Measurements from ENCODE around the gene SLC16A5. TPM values are rescaled to one million over a fixed set of nuclear protein-coding genes. Genes with fewer than 3 reads are reported as not detected.
"Not testable (repeated sequence)": the region's sequence is repeated elsewhere in the genome, so short reads cannot be mapped to it uniquely, and the experiment has no call there.

SLC16A5 gene
- total RNA-seq, 1 donor from 2014 or later, result 5.5 TPM

- Mint-ChIP-seq H3K9me3 (no peaks in the 10 kb centered on the region), H3K27ac (no peak overlapping the region), H3K27me3 (ENCODE audit: insufficient read depth) (no peaks in the 10 kb centered on the region), H3K4me3 (peak overlapping the region; percentile 45), H3K4me1 (ENCODE audit: low read depth) (peaks cover 41% of the 10 kb centered on the region), H3K36me3 (ENCODE audit: low read depth) (peaks cover 16% of the 10 kb centered on the region)
- intact Hi-C loops (cut with micrococcal nuclease), result loop anchor here (5.0 kb wide), 1 partner anchor 150 kb away; the partner anchor contains the start of genes GGA3 and MRPS7
- DNase-seq (ENCODE audit: low spot score), result no peak
Measured at GRCh38 chr17:75111777-75112335, 24.1 kb downstream of the SLC16A5 start.

DNA sequence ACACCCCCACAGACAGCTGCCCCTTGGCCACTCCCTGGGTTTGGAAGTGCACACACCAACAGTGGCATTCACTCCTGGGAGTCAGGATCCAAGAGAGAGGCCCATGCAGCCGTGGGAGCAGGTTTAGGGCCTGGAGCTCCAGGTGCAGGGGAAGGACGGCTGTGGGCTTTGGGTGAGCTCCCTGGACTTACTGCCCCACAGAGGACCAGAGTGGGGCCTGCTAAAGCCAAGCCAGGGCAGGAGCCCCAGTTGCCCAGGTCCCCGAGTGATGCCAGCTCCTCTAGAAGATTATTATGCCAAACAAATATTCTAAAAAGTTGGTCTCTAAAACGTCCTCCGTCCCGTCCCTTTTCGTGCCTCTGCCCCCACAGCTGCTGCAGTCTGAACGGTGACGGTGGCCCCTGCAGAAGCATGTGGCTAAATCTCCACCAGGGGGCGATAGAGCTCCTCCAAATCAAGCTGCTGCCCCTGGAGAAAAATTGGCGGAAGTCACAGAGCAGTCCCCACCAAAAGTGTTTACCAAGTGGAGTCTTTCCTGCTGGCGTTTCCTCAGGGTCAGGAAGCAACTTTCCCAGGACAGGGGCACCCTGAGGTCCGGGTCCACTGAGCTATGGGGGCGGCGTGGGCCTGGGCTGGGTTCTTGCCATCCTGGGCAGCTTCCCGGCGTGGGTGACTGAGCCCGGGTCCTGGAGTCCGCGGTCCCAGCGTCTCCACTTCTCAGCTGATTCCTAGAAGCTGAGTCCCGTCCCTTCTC lies 26.2 kb downstream of the SLC16A5 start:
- Mint-ChIP-seq H3K36me3 (ENCODE audit: low read depth) (peaks cover 26% of the 10 kb centered on the region), H3K4me1 (ENCODE audit: low read depth) (peaks cover 39% of the 10 kb centered on the region), H3K27ac (peak overlapping the region; percentile 88), H3K27me3 (ENCODE audit: insufficient read depth) (no peaks in the 10 kb centered on the region), H3K4me3 (peak overlapping the region; percentile 78), H3K9me3 (no peaks in the 10 kb centered on the region)
- DNase-seq (ENCODE audit: low spot score), result peak; percentile 81
- intact Hi-C loops (cut with micrococcal nuclease), result loop anchor here (1.0 to 5.0 kb wide), 8 partner anchors 17 to 299 kb away; partner anchors contain the start of genes GGA3, JPT1, MRPS7 and NT5C

DNA sequence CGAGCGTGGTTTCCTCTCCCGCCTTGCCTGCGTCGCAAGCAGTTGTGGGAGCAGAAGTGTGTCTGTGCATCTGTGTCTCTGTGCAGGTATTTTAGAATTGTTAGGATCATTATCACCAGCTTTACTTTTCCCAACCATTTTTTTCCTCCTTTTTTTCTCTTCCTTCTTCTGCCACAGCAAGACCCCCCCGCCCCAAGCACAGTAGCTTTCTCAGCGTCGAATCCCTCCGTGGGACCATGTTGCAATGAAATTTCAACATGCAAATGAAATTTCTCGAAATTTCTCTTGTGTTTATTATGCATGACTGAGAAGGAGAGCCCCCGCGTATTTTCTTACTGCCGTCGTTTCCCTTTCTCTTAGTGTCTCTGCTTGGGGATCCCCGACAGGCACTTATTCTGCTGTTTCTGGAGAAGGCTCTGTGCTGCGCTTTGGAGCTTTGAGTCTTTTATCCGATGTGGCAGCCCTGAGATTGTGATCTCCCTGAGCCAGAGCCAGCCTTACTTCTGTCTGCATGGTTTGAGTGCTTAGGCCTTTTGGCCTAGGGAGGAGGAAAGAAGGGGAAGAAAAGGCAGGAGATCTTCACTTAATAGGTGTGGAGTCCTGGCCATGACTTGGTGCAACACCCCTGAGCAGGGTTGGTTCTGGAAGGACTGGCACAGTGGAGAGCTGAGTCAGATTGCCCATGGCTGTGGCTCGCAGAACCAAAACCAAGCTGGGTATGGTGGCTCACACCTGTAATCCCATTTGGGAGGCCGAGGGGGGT lies 27.0 kb downstream of the SLC16A5 start:
- no peak for DNase-seq (ENCODE audit: low spot score)
- H3K36me3 Mint-ChIP-seq (ENCODE audit: low read depth), result peaks cover 26% of the 10 kb centered on the region
- peaks cover 38% of the 10 kb centered on the region for H3K4me1 Mint-ChIP-seq (ENCODE audit: low read depth)
- H3K27me3 Mint-ChIP-seq (ENCODE audit: insufficient read depth), result no peaks in the 10 kb centered on the region
- intact Hi-C loops (cut with micrococcal nuclease), result loop anchor here (1.0 to 5.0 kb wide), 8 partner anchors 17 to 298 kb away; partner anchors contain the start of genes GGA3, JPT1, MRPS7 and NT5C
- peak overlapping the region; percentile 78 for H3K4me3 Mint-ChIP-seq
- peak overlapping the region; percentile 88 for H3K27ac Mint-ChIP-seq
- H3K9me3 Mint-ChIP-seq, result no peaks in the 10 kb centered on the region

DNA sequence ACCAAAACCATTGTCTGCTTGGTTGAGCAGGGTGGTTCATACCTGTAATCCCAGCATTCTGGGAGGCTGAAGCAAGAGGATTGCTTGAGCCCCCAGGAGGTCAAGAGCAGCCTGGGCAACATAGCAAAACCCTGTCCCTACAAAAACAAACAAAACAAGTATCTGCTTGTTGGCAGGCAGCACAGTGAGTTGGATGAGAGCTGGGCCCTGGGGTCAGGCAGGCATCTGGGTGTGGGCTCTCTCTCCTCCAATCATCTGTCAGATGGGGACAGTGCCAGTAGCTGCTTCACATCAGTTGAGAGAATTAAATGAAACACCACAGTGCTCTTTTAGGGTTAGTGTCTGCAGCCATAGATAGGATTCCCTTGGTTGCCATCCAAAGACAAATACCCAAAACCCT lies 27.8 kb downstream of the SLC16A5 start:
- Mint-ChIP-seq H3K27me3 (ENCODE audit: insufficient read depth) (no peaks in the 10 kb centered on the region), H3K36me3 (ENCODE audit: low read depth) (peaks cover 27% of the 10 kb centered on the region), H3K27ac (no peak overlapping the region), H3K4me3 (no peak overlapping the region), H3K9me3 (no peaks in the 10 kb centered on the region), H3K4me1 (ENCODE audit: low read depth) (peaks cover 34% of the 10 kb centered on the region)
- intact Hi-C loops (cut with micrococcal nuclease), result loop anchor here (2.0 kb wide), 1 partner anchor 297 kb away; no protein-coding TSS in a partner anchor
- DNase-seq (ENCODE audit: low spot score), result no peak

DNA sequence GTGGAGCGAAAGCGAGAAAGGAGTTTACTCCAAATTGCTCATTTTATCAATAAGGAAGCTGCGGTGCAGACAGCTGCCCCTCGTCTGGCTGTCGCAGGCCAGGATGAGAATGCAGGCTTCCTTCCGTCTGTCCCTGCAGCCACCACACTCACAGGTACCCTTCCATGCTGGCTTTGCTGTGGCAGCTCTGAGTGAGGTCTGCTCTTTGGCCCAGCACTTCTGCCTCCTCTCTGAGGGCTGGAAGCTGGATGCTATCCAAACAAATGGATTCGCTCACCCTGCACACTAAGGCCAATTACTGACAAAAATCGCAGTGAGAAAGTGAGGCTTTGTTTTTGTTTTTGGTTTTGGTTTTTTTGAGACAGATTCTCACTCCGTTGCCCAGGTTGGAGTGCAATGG lies 29.0 kb downstream of the SLC16A5 start:
- no peak overlapping the region for H3K27ac Mint-ChIP-seq
- intact Hi-C loops (cut with micrococcal nuclease), result no loop called here
- peaks cover 34% of the 10 kb centered on the region for H3K4me1 Mint-ChIP-seq (ENCODE audit: low read depth)
- no peaks in the 10 kb centered on the region for H3K9me3 Mint-ChIP-seq
- H3K27me3 Mint-ChIP-seq (ENCODE audit: insufficient read depth), result no peaks in the 10 kb centered on the region
- DNase-seq (ENCODE audit: low spot score), result no peak
- H3K4me3 Mint-ChIP-seq, result no peak overlapping the region
- H3K36me3 Mint-ChIP-seq (ENCODE audit: low read depth), result peaks cover 31% of the 10 kb centered on the region

DNA sequence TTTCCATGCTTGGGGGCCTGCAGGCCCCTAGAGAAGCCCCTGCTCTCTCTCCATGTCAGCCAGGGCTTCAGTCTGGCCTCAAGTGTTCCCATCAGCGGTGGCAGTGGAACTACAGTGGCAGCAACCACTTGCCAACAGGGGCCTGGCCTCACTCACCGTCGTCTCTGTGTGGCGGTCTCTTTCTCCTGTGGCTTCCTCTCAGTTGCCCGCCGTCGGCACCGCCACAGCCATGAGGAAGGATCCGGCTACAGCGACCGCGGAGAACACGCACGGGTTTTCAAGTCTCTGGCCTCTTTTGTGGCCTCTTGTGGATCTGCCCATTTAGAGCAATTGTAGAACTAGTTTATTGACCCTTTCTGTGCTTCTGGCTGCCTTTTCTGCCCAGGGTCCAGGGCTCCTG lies 30.6 kb downstream of the SLC16A5 start:
- peaks cover 26% of the 10 kb centered on the region for H3K36me3 Mint-ChIP-seq (ENCODE audit: low read depth)
- no peaks in the 10 kb centered on the region for H3K27me3 Mint-ChIP-seq (ENCODE audit: insufficient read depth)
- no peak overlapping the region for H3K4me3 Mint-ChIP-seq
- DNase-seq (ENCODE audit: low spot score), result no peak
- H3K27ac Mint-ChIP-seq, result peak overlapping the region; percentile 40
- H3K4me1 Mint-ChIP-seq (ENCODE audit: low read depth), result peaks cover 28% of the 10 kb centered on the region
- intact Hi-C loops (cut with micrococcal nuclease), result no loop called here
- H3K9me3 Mint-ChIP-seq, result no peaks in the 10 kb centered on the region

DNA sequence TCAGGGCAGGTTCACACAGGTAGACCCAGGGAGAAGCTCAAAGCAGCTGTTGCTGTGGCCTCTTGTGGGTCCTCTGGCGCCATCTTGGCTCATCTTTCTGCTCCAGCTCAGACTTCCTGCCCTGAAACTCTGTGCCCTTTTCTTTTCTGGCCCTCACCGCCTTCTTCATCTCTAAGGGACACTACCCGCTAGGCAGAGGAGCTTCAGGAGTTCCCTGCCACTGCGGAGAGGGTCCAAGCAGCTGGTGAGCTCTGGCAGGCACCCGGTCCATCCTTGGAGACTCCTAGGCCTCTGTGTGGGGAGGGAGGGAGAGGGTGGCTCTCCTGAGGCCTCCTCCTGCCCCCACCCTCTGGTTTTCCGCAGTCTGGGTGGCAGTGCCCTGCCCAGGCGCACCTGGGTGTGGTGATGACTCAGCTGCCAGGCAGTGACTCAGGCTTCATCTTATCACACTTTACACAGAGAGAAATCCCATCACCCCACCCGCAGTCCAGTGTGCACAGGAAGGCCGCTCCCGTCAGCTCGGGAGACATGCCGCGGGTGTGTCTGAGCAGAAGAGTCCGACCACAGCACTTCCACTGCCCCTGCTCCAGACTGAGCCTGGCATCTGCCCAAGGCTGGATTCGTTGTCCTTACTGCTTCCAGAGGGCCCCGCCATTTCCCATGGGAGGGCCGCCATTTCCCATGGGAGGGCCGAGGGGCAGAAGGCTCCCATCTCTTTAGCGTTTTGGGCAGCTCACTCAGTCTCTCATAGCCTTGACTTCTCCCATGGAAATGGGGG lies 36.5 kb downstream of the SLC16A5 start:
- peak overlapping the region; percentile 70 for H3K4me3 Mint-ChIP-seq
- intact Hi-C loops (cut with micrococcal nuclease), result no loop called here
- peaks cover 32% of the 10 kb centered on the region for H3K4me1 Mint-ChIP-seq (ENCODE audit: low read depth)
- H3K27me3 Mint-ChIP-seq (ENCODE audit: insufficient read depth), result no peaks in the 10 kb centered on the region
- H3K27ac Mint-ChIP-seq, result peak overlapping the region; percentile 78
- no peaks in the 10 kb centered on the region for H3K9me3 Mint-ChIP-seq
- peaks cover 21% of the 10 kb centered on the region for H3K36me3 Mint-ChIP-seq (ENCODE audit: low read depth)
- DNase-seq (ENCODE audit: low spot score), result peak; percentile 19

GRCh38 chr17:75124819-75125162 lies 37.0 kb downstream of the SLC16A5 start:
- no peak for DNase-seq (ENCODE audit: low spot score)
- H3K27me3 Mint-ChIP-seq (ENCODE audit: insufficient read depth), result no peaks in the 10 kb centered on the region
- H3K9me3 Mint-ChIP-seq, result no peaks in the 10 kb centered on the region
- H3K27ac Mint-ChIP-seq, result peak overlapping the region; percentile 76
- peak overlapping the region; percentile 70 for H3K4me3 Mint-ChIP-seq
- peaks cover 32% of the 10 kb centered on the region for H3K4me1 Mint-ChIP-seq (ENCODE audit: low read depth)
- H3K36me3 Mint-ChIP-seq (ENCODE audit: low read depth), result peaks cover 22% of the 10 kb centered on the region
- intact Hi-C loops (cut with micrococcal nuclease), result no loop called here

DNA sequence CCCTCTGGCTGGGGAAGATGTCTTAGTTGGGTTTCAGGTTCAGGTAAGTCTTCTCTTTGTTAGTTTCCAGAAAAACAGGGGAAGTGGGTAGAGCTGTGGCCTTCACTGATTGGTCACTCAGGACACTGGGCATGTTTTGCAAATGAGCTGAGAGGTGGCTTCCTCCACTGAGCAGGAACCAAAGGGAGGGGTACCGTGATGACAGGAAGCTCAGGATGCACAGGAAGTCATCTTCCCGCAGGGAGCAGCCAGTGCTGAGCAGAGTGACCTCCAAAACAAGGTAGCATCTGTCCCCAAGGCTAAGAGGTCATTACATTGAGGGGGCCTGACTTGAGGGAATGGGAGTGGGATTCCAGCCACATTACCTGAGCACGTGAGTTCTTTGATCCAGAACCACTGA lies 38.2 kb downstream of the SLC16A5 start:
- H3K36me3 Mint-ChIP-seq (ENCODE audit: low read depth), result peaks cover 23% of the 10 kb centered on the region
- no peaks in the 10 kb centered on the region for H3K27me3 Mint-ChIP-seq (ENCODE audit: insufficient read depth)
- DNase-seq (ENCODE audit: low spot score), result peak; percentile 19
- peaks cover 35% of the 10 kb centered on the region for H3K4me1 Mint-ChIP-seq (ENCODE audit: low read depth)
- peak overlapping the region; percentile 40 for H3K4me3 Mint-ChIP-seq
- intact Hi-C loops (cut with micrococcal nuclease), result no loop called here
- no peaks in the 10 kb centered on the region for H3K9me3 Mint-ChIP-seq
- H3K27ac Mint-ChIP-seq, result peak overlapping the region; percentile 78

DNA sequence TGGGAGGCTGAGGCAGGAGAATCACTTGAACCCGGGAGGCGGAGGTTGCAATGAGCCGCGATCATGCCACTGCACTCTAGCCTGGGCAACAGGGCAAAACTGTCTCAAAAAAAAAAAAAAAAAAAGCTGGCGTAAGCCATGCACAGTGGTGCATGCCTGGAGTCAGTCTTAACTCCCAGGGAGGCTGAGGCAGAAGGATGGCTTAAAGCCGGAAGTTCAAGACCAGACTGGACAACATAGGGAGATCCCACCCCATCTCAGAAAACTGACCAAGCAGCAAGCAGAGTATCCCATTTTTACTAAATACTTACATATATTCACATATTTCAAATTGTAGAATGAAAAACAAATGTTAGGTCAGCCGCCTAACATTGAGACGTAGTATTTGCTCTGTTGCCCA lies 39.2 kb downstream of the SLC16A5 start:
- Mint-ChIP-seq H3K4me1 (ENCODE audit: low read depth) (peaks cover 34% of the 10 kb centered on the region), H3K4me3 (no peak overlapping the region), H3K36me3 (ENCODE audit: low read depth) (peaks cover 20% of the 10 kb centered on the region), H3K27me3 (ENCODE audit: insufficient read depth) (no peaks in the 10 kb centered on the region), H3K27ac (no peak overlapping the region), H3K9me3 (no peaks in the 10 kb centered on the region)
- no peak for DNase-seq (ENCODE audit: low spot score)
- intact Hi-C loops (cut with micrococcal nuclease), result no loop called here

DNA sequence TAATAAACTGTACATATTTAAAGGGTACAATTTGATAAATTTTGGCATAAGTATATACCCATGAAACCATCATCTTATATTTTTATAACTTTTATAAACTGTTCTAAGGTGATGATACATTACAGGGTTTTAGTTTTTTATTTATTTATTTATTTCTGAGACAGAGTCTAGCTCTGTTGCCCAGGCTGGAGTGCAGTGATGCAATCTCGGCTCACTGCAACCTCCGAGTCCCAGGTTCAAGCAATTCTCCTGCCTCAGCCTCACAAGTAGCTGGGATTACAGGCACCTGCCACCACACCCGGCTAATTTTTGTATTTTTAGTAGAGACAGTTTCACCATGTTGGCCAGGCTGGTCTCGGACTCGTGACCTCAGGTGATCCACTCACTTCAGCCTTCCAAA lies 40.2 kb downstream of the SLC16A5 start:
- DNase-seq (ENCODE audit: low spot score); H3K27ac Mint-ChIP-seq; H3K4me3 Mint-ChIP-seq; intact Hi-C loops (cut with micrococcal nuclease); H3K9me3 Mint-ChIP-seq; H3K27me3 Mint-ChIP-seq (ENCODE audit: insufficient read depth): not testable (repeated sequence)
- Mint-ChIP-seq H3K36me3 (ENCODE audit: low read depth) (peaks cover 20% of the 10 kb centered on the region), H3K4me1 (ENCODE audit: low read depth) (peaks cover 38% of the 10 kb centered on the region)

DNA sequence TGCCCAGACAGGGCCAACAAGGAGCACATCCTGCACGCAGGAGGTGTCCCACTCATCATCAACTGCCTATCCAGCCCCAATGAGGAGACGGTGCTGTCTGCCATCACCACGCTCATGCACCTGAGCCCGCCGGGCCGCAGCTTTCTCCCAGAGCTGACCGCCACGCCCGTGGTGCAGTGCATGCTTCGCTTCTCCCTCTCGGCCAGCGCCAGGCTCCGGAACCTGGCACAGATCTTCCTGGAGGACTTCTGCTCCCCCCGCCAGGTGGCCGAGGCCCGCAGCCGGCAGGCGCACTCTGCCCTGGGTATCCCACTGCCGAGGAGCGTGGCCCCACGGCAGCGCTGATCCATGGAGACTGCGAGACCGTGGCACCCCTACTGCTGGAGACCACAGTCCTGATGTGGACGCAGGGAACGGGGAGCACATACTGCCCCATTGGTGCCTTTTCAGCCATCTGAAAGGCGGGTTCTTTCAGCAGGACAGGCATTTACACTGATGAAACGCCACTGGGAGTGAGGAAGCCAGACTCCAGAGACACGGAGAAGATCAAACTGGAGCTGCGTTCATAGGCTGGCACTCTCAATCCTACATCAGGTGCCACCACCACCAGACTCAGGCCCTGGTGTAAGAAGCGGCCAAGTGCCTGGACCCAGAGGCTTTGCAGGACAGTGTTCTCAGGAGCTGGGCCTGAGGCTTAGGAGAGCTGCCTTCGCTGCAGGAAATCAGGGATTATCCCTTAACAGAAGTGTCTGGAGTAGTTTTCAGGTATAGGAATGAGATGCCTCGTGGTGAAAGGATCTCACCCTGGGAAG lies 41.1 kb downstream of the SLC16A5 start:
- Mint-ChIP-seq H3K27ac (no peak overlapping the region), H3K9me3 (no peaks in the 10 kb centered on the region), H3K4me3 (peak overlapping the region; percentile 63), H3K4me1 (ENCODE audit: low read depth) (peaks cover 36% of the 10 kb centered on the region), H3K27me3 (ENCODE audit: insufficient read depth) (no peaks in the 10 kb centered on the region), H3K36me3 (ENCODE audit: low read depth) (peaks cover 19% of the 10 kb centered on the region)
- intact Hi-C loops (cut with micrococcal nuclease), result no loop called here
- no peak for DNase-seq (ENCODE audit: low spot score)

All from activated T-helper 1 cell treated with anti-CD3 and anti-CD28 coated beads, Interleukin-12 subunit alpha, Interleukin-12 subunit beta, Interleukin-2, Interleukin-4 antibody, amounts not matched to agents 30 ng/mL and 10 ng/mL and 1 ng/mL, durations not matched to agents 14 hours and 24 hours and 36 hours (primary cell).